NOMO-1 (cell line): ENCODE data around the gene PHACTR2.

ENCODE experiments used
- DNase-seq, 2 experiments: peaks; one replicate each; lab custom pipeline; 2025; ENCODE audit not compliant: unreplicated experiment in 2 of 2; lab: John Stamatoyannopoulos, UW

The PHACTR2 gene

GRCh38 chr6:143802833-143803565 is 125.2 kb downstream of the PHACTR2 start:
- DNase-seq, result no peak

GRCh38 chr6:143803769-143804568 is 126.2 kb downstream of the PHACTR2 start:
- DNase-seq, result no peak

GRCh38 chr6:143804835-143805239 is 127.1 kb downstream of the PHACTR2 start:
- DNase-seq, result no peak

GRCh38 chr6:143806282-143807102 is 128.7 kb downstream of the PHACTR2 start:
- peak in 1 of 2 experiments; percentile 6 for DNase-seq

GRCh38 chr6:143807103-143807772 is 129.5 kb downstream of the PHACTR2 start:
- peak in 1 of 2 experiments; percentile 42 for DNase-seq

DNA sequence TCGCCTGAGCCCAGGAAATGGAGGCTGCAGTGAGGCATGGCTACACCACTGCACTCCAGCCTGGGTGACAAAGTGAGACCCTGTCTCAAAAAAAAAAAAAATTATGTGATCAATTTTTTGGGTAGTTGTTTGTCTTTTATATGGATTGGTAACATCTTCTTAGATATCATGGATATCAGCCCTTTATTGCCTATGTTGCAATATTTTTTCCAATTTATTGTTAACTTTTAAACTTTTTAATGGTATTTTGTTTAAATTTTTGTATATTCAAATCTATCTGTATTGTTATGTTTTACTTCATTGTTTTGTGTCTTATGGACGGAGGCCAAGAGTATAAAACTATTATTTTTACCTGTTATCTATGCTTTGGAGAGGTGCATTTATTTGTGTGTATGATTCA is 133.0 kb downstream of the PHACTR2 start:
- DNase-seq, result no peak

DNA sequence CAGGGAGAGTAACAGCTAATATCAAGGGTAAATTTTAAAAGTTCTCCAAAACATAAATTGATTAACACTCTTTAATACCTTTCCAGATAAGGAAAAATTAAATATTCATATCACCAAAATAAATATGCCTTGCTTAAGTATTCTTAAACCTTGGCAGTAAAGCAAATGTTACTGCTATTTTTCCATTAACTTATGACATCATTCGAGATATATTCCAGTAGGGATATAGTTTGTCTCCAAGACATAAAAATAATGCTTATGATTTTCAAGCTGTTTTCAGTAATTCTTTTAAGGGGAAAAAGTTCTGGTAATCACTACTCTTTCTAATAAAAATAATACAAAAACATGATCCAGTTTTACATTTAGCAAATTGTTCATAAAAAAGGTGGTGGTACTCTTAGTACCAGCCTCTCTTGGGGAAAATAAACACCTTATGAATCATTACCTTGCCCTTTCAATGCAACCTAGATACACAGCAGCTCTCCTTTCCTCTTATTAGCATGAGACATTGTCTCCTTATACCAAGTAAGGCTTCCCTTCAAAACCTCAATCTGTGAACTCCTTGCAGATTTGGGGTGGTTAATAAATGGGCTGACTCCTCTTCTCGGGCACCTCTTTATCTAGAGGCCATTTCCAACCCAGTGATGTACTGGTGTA is 133.9 kb downstream of the PHACTR2 start:
- DNase-seq, result no peak

GRCh38 chr6:143817621-143818020 is 139.9 kb downstream of the PHACTR2 start:
- DNase-seq, result no peak

DNA sequence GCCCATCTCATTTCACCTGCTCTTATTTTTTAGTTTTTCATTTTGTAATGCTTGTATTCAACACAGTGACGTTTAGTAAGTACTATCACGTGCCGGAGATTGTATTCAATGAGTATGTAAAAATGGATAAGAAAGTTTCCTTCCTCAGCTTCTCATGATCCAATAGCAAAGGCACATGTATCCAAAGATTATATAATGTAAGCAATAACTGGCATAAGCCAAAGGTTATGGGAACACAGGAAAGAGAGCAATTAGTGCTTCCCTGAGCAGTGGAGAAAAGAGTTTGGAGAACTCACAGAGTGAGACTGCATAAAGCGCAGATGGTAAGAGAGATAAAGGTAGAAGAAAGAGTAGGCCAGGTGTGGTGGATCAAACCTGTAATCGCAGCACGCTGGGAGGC is 143.6 kb downstream of the PHACTR2 start:
- DNase-seq, result no peak

DNA sequence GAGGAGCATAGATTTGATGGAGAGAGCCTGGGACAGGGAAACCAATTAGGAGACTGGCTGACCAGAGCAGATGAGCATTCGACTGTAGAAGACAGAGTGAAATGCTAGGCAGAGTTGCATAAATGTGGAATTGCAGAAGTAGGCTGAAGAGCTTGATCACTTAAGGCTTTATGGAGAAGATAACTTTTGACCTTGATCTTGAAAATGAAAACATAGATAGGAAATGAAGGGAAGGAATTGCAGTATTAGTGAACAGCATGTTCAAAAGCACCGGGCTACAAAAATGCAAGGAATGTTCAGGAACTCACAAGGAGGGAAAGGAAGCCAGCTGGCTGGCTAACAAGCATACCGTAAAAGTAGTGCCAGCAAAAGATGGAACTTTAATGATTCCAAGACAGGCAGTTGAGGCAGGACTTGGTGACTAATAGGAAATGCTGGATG is 144.8 kb downstream of the PHACTR2 start:
- DNase-seq, result no peak

- DNase-seq, result no peak
Measured at GRCh38 chr6:143823548-143823947, 145.8 kb downstream of the PHACTR2 start.

DNA sequence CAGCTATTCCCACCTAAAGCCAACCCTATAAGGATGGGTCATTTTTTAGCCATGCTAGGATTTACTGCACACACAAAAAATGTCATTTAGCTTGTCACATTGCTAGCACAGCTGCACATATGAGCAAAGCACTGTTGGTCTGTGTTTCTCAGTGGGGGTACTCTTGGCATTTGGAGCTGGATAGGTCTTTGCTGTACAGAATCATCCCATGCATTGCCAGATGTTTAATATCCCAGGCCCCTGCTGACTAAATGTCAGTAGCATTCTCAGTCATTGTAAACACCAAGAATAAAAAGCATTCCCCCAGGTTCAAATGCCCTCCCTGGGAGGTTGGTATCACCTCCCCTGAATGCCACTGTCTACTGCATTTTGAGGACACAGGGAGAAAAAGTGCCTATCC is 150.8 kb downstream of the PHACTR2 start:
- DNase-seq, result no peak

DNA sequence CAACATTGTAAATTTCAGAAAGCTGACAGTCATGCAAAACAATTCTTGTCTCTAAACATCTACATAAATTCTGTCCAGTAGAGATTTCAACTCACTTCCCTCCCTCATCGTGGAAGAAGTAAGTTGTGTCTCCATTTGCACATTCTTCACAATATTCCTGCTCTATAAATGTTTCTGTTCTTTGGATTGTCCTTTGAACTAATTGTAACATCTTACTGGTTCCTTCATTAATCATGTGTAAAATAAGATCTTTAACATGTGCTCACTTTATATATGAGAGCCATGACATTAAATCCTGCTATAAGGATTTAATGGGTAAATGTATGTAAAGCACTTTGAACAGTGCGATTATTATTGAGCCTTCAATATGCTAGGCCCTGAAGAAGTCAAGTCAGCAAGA is 158.4 kb downstream of the PHACTR2 start:
- no peak for DNase-seq

DNA sequence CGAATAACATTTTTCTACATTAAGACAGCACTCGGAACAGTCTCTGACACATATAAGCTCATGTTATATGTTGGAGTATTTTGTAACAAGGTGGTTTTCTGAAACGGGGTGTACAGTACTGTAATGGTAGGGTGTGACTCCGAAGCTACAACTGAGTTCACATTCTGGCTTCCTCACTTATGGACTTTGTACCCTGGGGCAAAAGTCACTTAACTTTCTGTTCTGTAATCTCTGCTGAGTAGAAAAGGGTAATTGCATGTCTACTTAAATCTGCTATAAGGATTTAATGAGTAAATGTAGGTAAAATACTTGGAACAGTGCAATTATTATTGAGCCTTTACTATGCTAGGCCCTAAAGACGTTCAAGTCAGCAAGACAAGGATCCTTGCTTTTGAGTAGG is 160.6 kb downstream of the PHACTR2 start:
- DNase-seq, result peak; percentile 75 to 95

GRCh38 chr6:143839196-143839595 is 161.4 kb downstream of the PHACTR2 start:
- DNase-seq, result no peak

- DNase-seq, result no peak
Measured at GRCh38 chr6:143840595-143841265, 163.0 kb downstream of the PHACTR2 start.

- peak; percentile 2 to 56 for DNase-seq
Measured at GRCh38 chr6:143842461-143842901, 164.7 kb downstream of the PHACTR2 start.

DNA sequence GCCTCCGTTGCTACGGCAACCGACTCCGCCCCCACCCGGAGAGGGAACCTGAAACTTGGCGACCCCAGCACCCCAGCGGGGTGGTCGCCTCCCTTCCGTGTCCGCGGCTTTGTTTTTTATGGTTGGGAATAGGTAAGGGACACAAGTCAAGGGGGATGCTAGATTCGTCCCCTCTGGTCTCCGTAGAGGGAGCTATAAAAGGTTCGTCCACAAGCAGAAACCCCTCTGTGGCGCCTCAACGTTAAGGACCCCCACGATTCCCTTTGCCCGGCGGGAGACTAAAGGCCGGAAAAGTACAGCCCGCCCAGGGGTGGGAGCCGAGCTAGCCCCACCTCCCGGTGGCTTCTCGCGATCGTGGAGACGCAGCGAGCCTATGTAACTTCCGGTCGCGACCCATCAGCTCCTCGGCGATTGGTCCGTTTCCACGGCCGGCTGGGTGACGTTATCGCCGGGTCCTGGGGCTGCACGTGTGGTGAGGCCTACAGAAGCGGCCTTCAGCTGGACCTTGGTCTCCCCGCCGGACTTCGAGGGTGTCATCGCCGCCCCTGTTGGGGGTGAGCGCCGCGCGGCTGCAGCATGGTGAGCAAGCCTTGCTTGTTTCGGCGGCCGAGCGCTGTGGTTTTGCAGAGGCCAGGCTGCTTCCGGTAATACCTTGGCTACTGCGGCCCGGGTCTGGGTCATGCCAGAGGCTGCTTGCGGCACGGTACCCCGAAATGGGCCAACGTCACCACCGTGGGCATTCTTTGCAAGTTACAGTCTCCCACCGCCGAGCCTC is 165.3 kb downstream of the PHACTR2 start, which contains the start of gene LTV1:
Gene LTV1, plus strand, starts transcription at position 437 of the 775 bp plus-strand sequence. Its CDS starts 140 bp downstream, at position 577.
- DNase-seq, result peak; percentile 93 to 94

- DNase-seq, result peak; percentile 19 to 45
Measured at GRCh38 chr6:143843677-143843999, 165.9 kb downstream of the PHACTR2 start.
